ENCODE measurements around the gene SLC35E4. TPM values are rescaled to one million over a fixed set of nuclear protein-coding genes. Genes with fewer than 3 reads are reported as not detected.
A peak's percentile ranks its signal among the peaks of the same experiment; 100 is the strongest.

The SLC35E4 gene
- polyA plus RNA-seq, 4 donors: 0.54 to 2.2 (median 1.4) TPM

DNA sequence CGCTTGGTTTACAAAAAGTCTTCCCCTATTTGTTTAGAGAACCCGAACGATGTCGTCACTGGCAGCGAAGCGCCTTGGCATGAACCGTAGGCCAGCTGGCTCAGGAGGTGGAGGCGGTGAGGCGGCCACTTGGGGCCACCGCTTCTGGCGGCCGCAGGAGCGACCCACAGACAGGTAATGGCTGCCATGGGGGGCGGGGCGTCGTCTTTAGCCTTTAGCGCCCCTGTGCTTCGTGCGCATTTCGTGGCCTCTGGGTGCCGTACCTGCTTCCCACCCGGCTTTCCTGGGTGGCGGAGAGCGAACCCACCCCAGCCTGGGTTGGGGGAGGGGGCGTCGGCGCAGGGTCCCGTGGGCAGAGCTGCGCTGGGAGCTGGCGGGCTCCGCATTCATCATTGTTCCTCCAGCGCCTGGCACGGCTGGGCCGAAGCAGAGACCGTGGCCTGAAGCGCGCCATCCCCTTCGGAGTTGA, 58.6 kb downstream of the SLC35E4 start:
- FAIRE-seq (no peak), DNase-seq (peak; percentile 49 to 85)
- Histone ChIP-seq H3K36me3 (ENCODE audit: control insufficient read depth in 3 of 3, insufficient read depth in 2 of 3, low read depth in 1 of 3, low read length in 3 of 3) (no peaks in the 10 kb centered on the region), H3K9me3 (ENCODE audit: control insufficient read depth in 2 of 2, insufficient read depth in 1 of 2, low read depth in 1 of 2, low read length in 1 of 2) (no peaks in the 10 kb centered on the region), H3K27me3 (ENCODE audit: control insufficient read depth in 3 of 3, insufficient read depth in 3 of 3, low read length in 3 of 3) (peaks cover 0 to 4% (median 0%) of the 10 kb centered on the region in 3 donors), H3K4me1 (ENCODE audit: control insufficient read depth in 3 of 3, insufficient read depth in 2 of 3, low read depth in 1 of 3, low read length in 2 of 3) (peaks cover 0 to 5% (median 0%) of the 10 kb centered on the region in 3 donors), H3K4me3 (ENCODE audit: low read depth in 1 of 3, low read length in 3 of 3) (peak overlapping the region; percentile 17 to 63 (median 52)), H3K27ac (ENCODE audit: low read depth in 1 of 3, low read length in 2 of 3) (peak overlapping the region in 2 of 3 donors; percentile 51 to 73)
- 0 to 1% (median 1%) methylated on average over 21 to 37 of the region's 38 CpGs for WGBS, 3 donors

DNA sequence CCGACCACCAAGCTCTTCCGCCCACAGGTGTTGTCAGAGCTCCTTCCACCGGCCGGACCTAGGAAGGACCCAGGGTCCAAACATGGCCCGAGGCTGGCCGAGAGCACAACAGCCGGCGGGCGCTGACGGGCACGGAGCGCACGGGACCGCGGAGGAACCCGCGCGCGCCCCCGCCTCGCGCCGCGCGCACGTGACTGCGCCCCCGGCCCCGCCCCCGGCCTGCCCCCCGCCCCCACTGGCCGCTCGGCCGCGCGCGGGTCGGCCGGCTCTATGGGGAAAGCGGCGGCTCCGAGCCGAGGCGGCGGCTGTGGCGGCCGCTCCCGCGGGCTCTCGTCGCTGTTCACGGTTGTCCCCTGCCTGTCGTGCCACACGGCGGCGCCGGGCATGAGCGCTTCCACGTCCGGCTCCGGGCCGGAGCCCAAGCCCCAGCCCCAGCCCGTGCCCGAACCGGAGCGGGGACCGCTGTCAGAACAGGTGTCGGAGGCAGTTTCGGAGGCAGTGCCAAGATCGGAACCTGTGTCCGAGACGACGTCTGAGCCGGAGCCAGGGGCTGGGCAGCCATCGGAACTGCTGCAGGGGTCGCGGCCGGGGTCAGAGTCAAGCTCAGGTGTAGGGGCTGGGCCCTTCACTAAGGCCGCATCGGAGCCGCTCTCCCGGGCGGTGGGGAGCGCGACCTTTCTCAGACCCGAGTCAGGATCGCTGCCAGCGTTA, 59.2 kb downstream of the SLC35E4 start, which contains the start of gene OSBP2:
Gene OSBP2 (plus strand): TSS at position 235 of the 711 bp plus-strand sequence. CDS start 36 bp downstream, at position 271.
- H3K27me3 ChIP-seq (ENCODE audit: control insufficient read depth in 3 of 3, insufficient read depth in 3 of 3, low read length in 3 of 3): peaks cover 0 to 4% (median 0%) of the 10 kb centered on the region in 3 donors
- H3K36me3 ChIP-seq (ENCODE audit: control insufficient read depth in 3 of 3, insufficient read depth in 2 of 3, low read depth in 1 of 3, low read length in 3 of 3): no peaks in the 10 kb centered on the region
- H3K4me1 ChIP-seq (ENCODE audit: control insufficient read depth in 3 of 3, insufficient read depth in 2 of 3, low read depth in 1 of 3, low read length in 2 of 3): peaks cover 0 to 5% (median 0%) of the 10 kb centered on the region in 3 donors
- H3K9me3 ChIP-seq (ENCODE audit: control insufficient read depth in 2 of 2, insufficient read depth in 1 of 2, low read depth in 1 of 2, low read length in 1 of 2): no peaks in the 10 kb centered on the region
- DNase-seq (peak; percentile 39 to 61), FAIRE-seq (no peak)
- H3K4me3 ChIP-seq (ENCODE audit: low read depth in 1 of 3, low read length in 3 of 3): peak within 1 kb of the TSS; percentile 23 to 66 (median 63)
- 1 to 7% (median 2%) methylated on average over 43 to 88 of the region's 88 CpGs for WGBS, 3 donors
- peak within 1 kb of the TSS in 2 of 3 donors; percentile 51 to 73 for H3K27ac ChIP-seq (ENCODE audit: low read depth in 1 of 3, low read length in 2 of 3)

DNA sequence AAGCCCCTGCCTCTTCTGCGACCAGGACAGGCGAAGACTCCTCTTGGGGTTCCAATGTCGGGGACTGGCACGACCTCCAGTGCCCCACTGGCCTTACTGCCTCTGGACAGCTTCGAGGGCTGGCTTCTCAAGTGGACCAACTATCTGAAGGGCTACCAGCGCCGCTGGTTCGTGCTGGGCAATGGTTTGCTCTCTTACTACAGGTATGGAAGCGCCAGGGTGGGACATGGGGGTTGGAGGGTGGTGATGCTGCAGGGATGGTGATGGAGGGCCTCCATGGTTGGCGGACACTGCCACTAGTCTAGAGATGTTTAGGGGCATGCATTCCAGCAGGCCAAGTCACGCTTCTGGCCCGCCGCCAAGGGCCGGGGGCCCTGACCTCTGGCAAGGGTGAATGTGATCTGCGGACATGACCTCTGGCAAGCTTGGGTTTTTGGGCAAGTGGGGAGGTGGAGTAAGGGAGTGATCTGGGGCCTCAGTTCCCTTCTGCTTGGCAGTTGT, 59.8 kb downstream of the SLC35E4 start:
- no peak for DNase-seq
- no peak overlapping the region for H3K27ac ChIP-seq (ENCODE audit: low read depth in 1 of 3, low read length in 2 of 3)

DNA sequence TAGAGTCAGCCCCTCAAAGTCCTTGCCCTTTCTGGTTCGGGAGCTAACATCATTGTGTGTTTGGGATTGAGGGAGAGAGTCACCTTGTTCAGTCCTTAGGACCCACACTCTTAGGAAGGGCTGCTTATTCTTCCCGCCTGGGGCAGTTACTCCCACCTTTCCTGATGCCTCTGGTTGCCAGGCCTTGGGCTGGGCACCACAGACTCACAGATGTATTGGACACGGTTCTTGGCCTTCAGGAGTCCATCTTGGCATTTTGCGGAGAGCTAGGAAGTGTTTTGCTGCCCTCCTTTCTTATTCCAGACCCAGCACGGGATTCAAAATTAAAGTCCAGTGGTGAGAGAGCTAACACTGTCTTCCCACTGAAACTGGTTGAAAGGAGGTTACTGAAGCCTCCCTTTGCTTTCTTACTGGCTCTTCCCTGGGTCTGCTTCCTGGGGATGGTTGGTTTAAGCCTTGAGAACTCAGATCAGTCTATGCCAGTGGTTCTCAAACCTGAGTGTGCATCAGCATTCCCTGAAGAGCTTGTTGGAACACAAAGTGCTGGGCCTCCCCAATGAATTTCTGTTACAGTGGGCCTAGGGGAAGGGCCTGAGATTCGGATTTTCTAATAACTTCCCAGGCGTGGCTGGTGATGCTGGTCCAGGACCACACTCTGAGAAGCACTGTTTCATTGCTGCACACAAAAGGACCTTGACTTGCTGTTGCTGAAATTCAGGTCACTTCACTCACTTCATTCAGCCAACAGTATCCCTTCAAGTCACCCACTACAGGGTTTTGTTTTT, 60.5 kb downstream of the SLC35E4 start:
- Histone ChIP-seq H3K4me1 (ENCODE audit: control insufficient read depth in 3 of 3, insufficient read depth in 2 of 3, low read depth in 1 of 3, low read length in 2 of 3) (peaks cover 0 to 5% (median 0%) of the 10 kb centered on the region in 3 donors), H3K27me3 (ENCODE audit: control insufficient read depth in 3 of 3, insufficient read depth in 3 of 3, low read length in 3 of 3) (peaks cover 0 to 4% (median 0%) of the 10 kb centered on the region in 3 donors), H3K4me3 (ENCODE audit: low read depth in 1 of 3, low read length in 3 of 3) (no peak overlapping the region), H3K36me3 (ENCODE audit: control insufficient read depth in 3 of 3, insufficient read depth in 2 of 3, low read depth in 1 of 3, low read length in 3 of 3) (no peaks in the 10 kb centered on the region), H3K9me3 (ENCODE audit: control insufficient read depth in 2 of 2, insufficient read depth in 1 of 2, low read depth in 1 of 2, low read length in 1 of 2) (no peaks in the 10 kb centered on the region), H3K27ac (ENCODE audit: low read depth in 1 of 3, low read length in 2 of 3) (no peak overlapping the region)
- FAIRE-seq (no peak), DNase-seq (no peak)
- 77 to 91% (median 86%) methylated on average over 7 of the region's 7 CpGs for WGBS, 3 donors

More for the DNA sequence above, 59.8 kb downstream of the SLC35E4 start:
- Histone ChIP-seq H3K27me3 (ENCODE audit: control insufficient read depth in 3 of 3, insufficient read depth in 3 of 3, low read length in 3 of 3) (peaks cover 0 to 4% (median 0%) of the 10 kb centered on the region in 3 donors), H3K4me3 (ENCODE audit: low read depth in 1 of 3, low read length in 3 of 3) (peak overlapping the region in 2 of 3 donors; percentile 63 to 66), H3K36me3 (ENCODE audit: control insufficient read depth in 3 of 3, insufficient read depth in 2 of 3, low read depth in 1 of 3, low read length in 3 of 3) (no peaks in the 10 kb centered on the region), H3K4me1 (ENCODE audit: control insufficient read depth in 3 of 3, insufficient read depth in 2 of 3, low read depth in 1 of 3, low read length in 2 of 3) (peaks cover 0 to 5% (median 0%) of the 10 kb centered on the region in 3 donors), H3K9me3 (ENCODE audit: control insufficient read depth in 2 of 2, insufficient read depth in 1 of 2, low read depth in 1 of 2, low read length in 1 of 2) (no peaks in the 10 kb centered on the region)
- no peak for FAIRE-seq
- 48 to 73% (median 69%) methylated on average over 13 to 15 of the region's 15 CpGs for WGBS, 3 donors

Other genes starting within 250 kb of the SLC35E4 start
- gene RNF215, start 248.4 kb upstream of the SLC35E4 start, polyA plus RNA-seq: 10 to 100 TPM in 2 of 4 donors, 1 to 10 TPM in 2; 3.8 to 12.1 (median 10.3) TPM
- gene SEC14L2, start 238.8 kb upstream of the SLC35E4 start, polyA plus RNA-seq: 10 to 100 TPM; 19.7 to 57.0 (median 36.8) TPM
- gene MTFP1, start 210.0 kb upstream of the SLC35E4 start, polyA plus RNA-seq: 10 to 100 TPM in 3 of 4 donors, 1 to 10 TPM in 1; 10.0 to 36.7 (median 21.1) TPM
- not detected for gene SEC14L3, start 163.8 kb upstream of the SLC35E4 start, polyA plus RNA-seq
- under 1 TPM in 2 of 4 donors, not detected in 2; 0.04 to 0.06 TPM for gene SEC14L4, start 130.1 kb upstream of the SLC35E4 start, polyA plus RNA-seq
- 1 to 10 TPM in 1 of 4 donors, under 1 TPM in 1, not detected in 2; 0.15 to 1.2 TPM for gene SEC14L6, start 89.0 kb upstream of the SLC35E4 start, polyA plus RNA-seq
- 10 to 100 TPM; 11.1 to 89.5 (median 50.8) TPM for gene GAL3ST1, start 61.1 kb upstream of the SLC35E4 start, polyA plus RNA-seq
- 10 to 100 TPM; 37.1 to 68.3 (median 59.0) TPM for gene PES1, start 43.9 kb upstream of the SLC35E4 start, polyA plus RNA-seq
- 10 to 100 TPM in 3 of 4 donors, 1 to 10 TPM in 1; 8.7 to 52.5 (median 16.2) TPM for gene TCN2, start 28.6 kb upstream of the SLC35E4 start, polyA plus RNA-seq
- 1 to 10 TPM; 4.3 to 9.4 (median 7.7) TPM for gene DUSP18, start 32.1 kb downstream of the SLC35E4 start, polyA plus RNA-seq
- 10 to 100 TPM in 1 of 4 donors, 1 to 10 TPM in 3; 1.3 to 99.3 (median 1.8) TPM for gene OSBP2, start 59.1 kb downstream of the SLC35E4 start, polyA plus RNA-seq

Data from small intestine (tissue), 7 donors.